Gastrocnemius medialis (tissue), 4 donors: ENCODE results near the gene GGTA1. TPM values are rescaled to one million over a fixed set of nuclear protein-coding genes. Genes with fewer than 3 reads are reported as not detected.

Experiments used
- ATAC-seq, 2 donors: fragments of 150-250 bp; one replicate each; pipeline ENCODE4 v1.9.1; 2016
- DNase-seq, 2 donors: peaks; one replicate each; pipeline ENCODE4 v3.0.0-alpha.2; 2019
- H3K27ac ChIP-seq, 4 donors: fragments of 200-600 bp; sonication (generic); 1 replicate in 1 of 4; 2 replicates in 3 of 4; pipeline ENCODE4 v1.5.1; 2016 to 2018; ENCODE audit warnings: mild to moderate bottlenecking in 2 of 4, moderate library complexity in 1 of 4
- H3K27me3 ChIP-seq, 3 donors: fragments of 200-600 bp; sonication (generic) in 2 of 3; 1 replicate in 1 of 3; 2 replicates in 2 of 3; pipeline versions ENCODE4 v1.5.1 to v1.6.0; 2016 to 2019; ENCODE audit warnings: mild to moderate bottlenecking in 1 of 3, moderate library complexity in 1 of 3
- H3K36me3 ChIP-seq, 2 donors: fragments of 200-600 bp; sonication (generic) in 1 of 2; one replicate each; pipeline ENCODE4 v1.5.1; 2017 to 2018
- H3K4me1 ChIP-seq, 2 donors: fragments of 200-600 bp; sonication (generic) in 1 of 2; one replicate each; pipeline ENCODE4 v1.5.1; 2016 to 2017; ENCODE audit warnings: mild to moderate bottlenecking in 2 of 2
- H3K4me3 ChIP-seq, 4 donors: fragments of 200-600 bp; sonication (generic) in 3 of 4; 1 replicate in 1 of 4; 2 replicates in 3 of 4; pipeline ENCODE4 v1.5.1; 2016 to 2019; ENCODE audit warnings: mild to moderate bottlenecking in 2 of 4
- H3K9me3 ChIP-seq, 3 donors: fragments of 200-600 bp; sonication (generic) in 2 of 3; 1 replicate in 1 of 3; 2 replicates in 2 of 3; pipeline ENCODE4 v1.5.1; 2016 to 2019
- POLR2A ChIP-seq, 2 donors: fragments of 450-650 bp; IDR thresholded peaks; one replicate each; pipeline ENCODE4 v1.6.1; 2017; ENCODE audit warnings: antibody characterized with exemption in 2 of 2, mild to moderate bottlenecking in 2 of 2, moderate library complexity in 2 of 2
- in situ Hi-C, 4 donors: fragments of 200-750 bp; cut with MboI; loops; one replicate each; pipeline versions ENCODE4 v1.15.0 to v1.8.0; 2017; ENCODE audit warnings: low sequenced_read_pairs in 4 of 4
- intact Hi-C: fragments of 100-400 bp; cut with DNase I; formaldehyde crosslinking; loops from one replicate; pipeline ENCODE4 v1.15.1; 2023; ENCODE audit warnings: low total_unique reads
- total RNA-seq, 4 donors: library from RNA; depleted of rRNA; stranded (reverse); fragments of >200 nt; gene quantifications; one replicate each; pipeline versions ENCODE4 v1.1.0 to v1.2.3, GENCODE V29; 2016
- TF ChIP-seq, protein P1 (sequence below), 5 experiments: fragments of 450-650 bp in 3 of 5; fragments of 200-600 bp in 2 of 5; sonication (generic) in 2 of 5; IDR thresholded peaks in 4 of 5; conservative IDR thresholded peaks in 1 of 5; 1 replicate in 4 of 5; 2 replicates in 1 of 5; pipeline ENCODE4 v1.5.1; 2016 to 2019; ENCODE audit warnings: antibody characterized with exemption in 5 of 5, mild to moderate bottlenecking in 3 of 5, moderate library complexity in 3 of 5

Gene GGTA1
- total RNA-seq, 4 donors from 2014 or later, result 1.4 to 11.7 (median 3.5) TPM

DNA sequence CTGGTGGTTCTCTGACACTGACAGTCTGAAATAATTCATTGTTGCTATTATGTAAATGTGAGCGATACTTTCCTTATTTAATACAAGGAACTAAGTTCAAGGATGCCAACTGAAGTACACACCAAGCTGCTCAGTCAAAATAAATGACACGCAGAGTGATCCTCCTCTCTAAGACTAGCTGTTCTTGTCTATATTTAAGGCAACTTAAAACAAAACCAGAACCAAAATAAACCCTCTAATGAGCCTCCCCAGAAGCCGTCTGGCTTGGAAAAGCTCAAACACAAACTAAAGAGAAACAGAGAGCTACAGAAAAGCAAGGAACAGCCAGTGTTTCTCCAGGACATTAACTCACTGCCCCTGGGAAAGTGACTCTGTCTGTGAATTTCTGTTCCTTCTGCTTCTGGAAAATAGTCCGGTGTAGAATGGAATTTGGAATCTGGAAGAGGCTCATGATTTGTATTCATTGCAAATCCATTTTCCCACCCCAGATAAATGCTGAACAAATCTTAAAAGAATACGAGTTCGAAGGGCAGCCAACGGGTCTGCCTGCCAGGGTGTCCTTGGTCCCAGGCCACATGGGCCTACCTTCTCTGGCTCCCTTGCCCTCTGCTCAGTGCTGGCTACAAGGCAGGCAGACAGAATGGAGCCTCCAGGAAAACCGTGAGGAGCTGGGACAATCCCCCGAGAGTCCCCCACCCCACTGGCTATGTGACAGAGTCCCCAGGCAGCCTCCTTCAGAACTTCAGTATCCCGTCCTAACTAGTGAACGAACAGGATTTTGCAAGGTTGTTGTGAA is 14.8 kb downstream of the GGTA1 start:
- TF ChIP-seq POLR2A (IDR thresholded peaks at IDR 0.05), result no peak
- TF ChIP-seq, protein P1, sequence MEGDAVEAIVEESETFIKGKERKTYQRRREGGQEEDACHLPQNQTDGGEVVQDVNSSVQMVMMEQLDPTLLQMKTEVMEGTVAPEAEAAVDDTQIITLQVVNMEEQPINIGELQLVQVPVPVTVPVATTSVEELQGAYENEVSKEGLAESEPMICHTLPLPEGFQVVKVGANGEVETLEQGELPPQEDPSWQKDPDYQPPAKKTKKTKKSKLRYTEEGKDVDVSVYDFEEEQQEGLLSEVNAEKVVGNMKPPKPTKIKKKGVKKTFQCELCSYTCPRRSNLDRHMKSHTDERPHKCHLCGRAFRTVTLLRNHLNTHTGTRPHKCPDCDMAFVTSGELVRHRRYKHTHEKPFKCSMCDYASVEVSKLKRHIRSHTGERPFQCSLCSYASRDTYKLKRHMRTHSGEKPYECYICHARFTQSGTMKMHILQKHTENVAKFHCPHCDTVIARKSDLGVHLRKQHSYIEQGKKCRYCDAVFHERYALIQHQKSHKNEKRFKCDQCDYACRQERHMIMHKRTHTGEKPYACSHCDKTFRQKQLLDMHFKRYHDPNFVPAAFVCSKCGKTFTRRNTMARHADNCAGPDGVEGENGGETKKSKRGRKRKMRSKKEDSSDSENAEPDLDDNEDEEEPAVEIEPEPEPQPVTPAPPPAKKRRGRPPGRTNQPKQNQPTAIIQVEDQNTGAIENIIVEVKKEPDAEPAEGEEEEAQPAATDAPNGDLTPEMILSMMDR (IDR thresholded peaks at IDR 0.05 in 4 of 5, conservative IDR thresholded peaks at IDR 0.05 in 1 of 5), result no peak
- H3K9me3 ChIP-seq, result no peaks in the 10 kb centered on the region
- no peak overlapping the region for H3K4me3 ChIP-seq
- in situ Hi-C loops (no loop called here), intact Hi-C loops (no loop called here)
- no peak for ATAC-seq
- no peaks in the 10 kb centered on the region for H3K27me3 ChIP-seq
- no peaks in the 10 kb centered on the region for H3K36me3 ChIP-seq
- H3K4me1 ChIP-seq, result peaks cover 18 to 32% of the 10 kb centered on the region in 2 donors
- H3K27ac ChIP-seq, result peak overlapping the region; percentile 14 to 64 (median 42)
- DNase-seq, result no peak

DNA sequence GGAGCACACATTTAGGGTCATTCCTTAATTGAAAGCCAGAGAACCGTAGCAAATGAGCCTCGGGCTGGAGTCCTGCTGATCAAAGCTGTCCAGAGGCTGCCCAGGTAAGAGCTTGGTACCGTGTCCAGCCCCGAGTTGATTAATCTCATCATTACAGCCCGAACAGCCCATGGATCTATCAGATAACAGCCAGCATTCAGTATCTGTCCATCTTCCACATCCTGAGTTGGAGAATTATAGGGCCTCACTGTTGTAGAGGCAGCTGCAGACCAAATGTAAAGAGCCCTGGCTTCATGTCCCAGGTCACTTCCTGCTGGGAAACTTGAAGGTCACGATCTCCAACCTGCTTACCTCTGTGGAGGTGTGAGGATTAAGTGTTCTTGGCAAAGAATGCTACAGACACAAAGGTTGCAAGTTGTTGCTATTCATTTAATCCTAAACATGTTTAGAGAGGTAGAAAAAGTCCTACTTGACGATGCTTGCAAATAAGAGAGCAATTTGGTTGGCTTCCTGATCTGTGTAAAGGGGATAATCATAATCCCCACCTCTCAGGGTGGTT is 16.1 kb downstream of the GGTA1 start:
- ATAC-seq (no peak), DNase-seq (no peak)
- H3K4me1 ChIP-seq, result peaks cover 24 to 41% of the 10 kb centered on the region in 2 donors
- no peaks in the 10 kb centered on the region for H3K9me3 ChIP-seq
- no peak overlapping the region for H3K27ac ChIP-seq
- no peaks in the 10 kb centered on the region for H3K36me3 ChIP-seq
- in situ Hi-C loops (no loop called here), intact Hi-C loops (no loop called here)
- no peak overlapping the region for H3K4me3 ChIP-seq
- no peaks in the 10 kb centered on the region for H3K27me3 ChIP-seq
- TF ChIP-seq POLR2A (IDR thresholded peaks at IDR 0.05), result no peak
- TF ChIP-seq, protein P1 (IDR thresholded peaks at IDR 0.05 in 4 of 5, conservative IDR thresholded peaks at IDR 0.05 in 1 of 5), result no peak

DNA sequence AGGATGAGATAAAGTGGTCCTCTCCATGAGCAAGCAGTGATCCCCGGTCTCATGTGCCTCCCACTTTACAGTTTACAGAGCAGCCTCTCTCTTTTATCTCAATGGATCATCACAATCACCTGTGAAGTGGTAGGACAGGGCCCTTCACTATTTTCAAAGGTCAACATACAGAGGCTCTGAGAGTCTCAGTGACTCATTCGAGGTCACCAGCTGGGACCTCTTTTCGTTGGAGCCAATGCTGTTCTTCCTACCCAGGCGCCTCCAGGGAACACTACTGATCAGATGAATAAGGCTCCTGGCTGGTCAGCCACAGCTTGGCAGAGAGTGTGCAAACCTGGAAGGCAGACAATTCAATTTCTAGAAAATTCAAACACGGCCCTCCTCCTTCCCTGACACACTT is 16.6 kb downstream of the GGTA1 start:
- Histone ChIP-seq H3K4me3 (no peak overlapping the region), H3K4me1 (peaks cover 24 to 45% of the 10 kb centered on the region in 2 donors), H3K9me3 (no peaks in the 10 kb centered on the region), H3K27me3 (no peaks in the 10 kb centered on the region), H3K27ac (no peak overlapping the region), H3K36me3 (no peaks in the 10 kb centered on the region)
- no peak for TF ChIP-seq POLR2A (IDR thresholded peaks at IDR 0.05)
- TF ChIP-seq, protein P1 (IDR thresholded peaks at IDR 0.05 in 4 of 5, conservative IDR thresholded peaks at IDR 0.05 in 1 of 5), result no peak
- no peak for ATAC-seq
- DNase-seq, result no peak
- intact Hi-C loops (no loop called here), in situ Hi-C loops (no loop called here)

DNA sequence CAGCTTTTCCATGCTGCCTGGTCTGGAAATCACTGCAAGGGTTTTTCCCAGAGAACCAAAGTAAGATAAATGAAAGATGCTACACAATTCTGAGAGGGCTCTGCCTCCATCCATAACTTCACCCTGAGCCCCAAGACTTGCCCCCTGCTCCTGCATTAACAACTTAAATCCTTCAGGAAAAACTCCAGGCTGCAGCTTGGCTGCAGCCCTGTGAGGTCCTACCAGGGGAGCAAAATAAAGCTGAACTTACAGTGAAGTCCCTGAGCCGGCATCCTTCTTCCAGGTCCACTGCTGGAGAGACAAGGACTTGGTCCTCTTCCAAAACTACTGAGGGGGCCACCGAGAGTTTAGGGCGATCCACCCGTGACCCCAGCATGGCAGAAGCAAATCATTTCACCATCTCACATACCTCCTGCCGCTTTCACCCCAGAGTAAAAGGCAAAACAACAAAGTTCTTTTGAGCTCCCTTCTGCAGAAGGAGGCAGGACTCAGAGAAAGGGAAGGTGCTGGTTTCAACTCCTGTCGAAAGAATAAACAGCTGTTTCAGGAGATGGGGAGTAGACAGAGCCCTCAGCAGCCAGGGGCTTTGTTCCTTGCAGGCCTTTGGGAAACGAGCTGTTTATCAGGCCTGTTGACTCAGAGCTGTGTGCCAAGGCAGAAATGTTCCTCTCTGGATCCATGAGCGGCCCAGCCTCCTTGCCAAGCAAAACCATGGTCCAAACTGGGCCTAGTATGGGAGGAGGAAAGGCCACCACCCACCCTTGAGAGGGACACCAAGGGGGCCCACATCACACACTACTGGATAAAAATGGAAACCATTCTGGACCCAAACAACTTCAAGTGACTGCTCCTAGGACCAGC is 20.6 kb downstream of the GGTA1 start:
- TF ChIP-seq POLR2A (IDR thresholded peaks at IDR 0.05), result no peak
- TF ChIP-seq, protein P1 (IDR thresholded peaks at IDR 0.05 in 4 of 5, conservative IDR thresholded peaks at IDR 0.05 in 1 of 5), result no peak
- Histone ChIP-seq H3K4me1 (peaks cover 24 to 30% of the 10 kb centered on the region in 2 donors), H3K27me3 (no peaks in the 10 kb centered on the region), H3K36me3 (no peaks in the 10 kb centered on the region), H3K9me3 (no peaks in the 10 kb centered on the region), H3K4me3 (no peak overlapping the region), H3K27ac (peak overlapping the region in 2 of 4 donors; percentile 27 to 55)
- no peak for ATAC-seq
- no peak for DNase-seq
- intact Hi-C loops (no loop called here), in situ Hi-C loops (no loop called here)
